Endothelial cell of hepatic sinusoid (primary cell): ENCODE data around the gene CLEC5A.
"Not testable (repeated sequence)": the region's sequence is repeated elsewhere in the genome, so short reads cannot be mapped to it uniquely, and the experiment has no call there.

ENCODE experiments used
- in situ Hi-C: cut with HindIII; loops from 2 replicates; pipeline ENCODE4 v1.10.0; 2017; ENCODE audit warnings: low sequenced_read_pairs

CLEC5A gene

DNA sequence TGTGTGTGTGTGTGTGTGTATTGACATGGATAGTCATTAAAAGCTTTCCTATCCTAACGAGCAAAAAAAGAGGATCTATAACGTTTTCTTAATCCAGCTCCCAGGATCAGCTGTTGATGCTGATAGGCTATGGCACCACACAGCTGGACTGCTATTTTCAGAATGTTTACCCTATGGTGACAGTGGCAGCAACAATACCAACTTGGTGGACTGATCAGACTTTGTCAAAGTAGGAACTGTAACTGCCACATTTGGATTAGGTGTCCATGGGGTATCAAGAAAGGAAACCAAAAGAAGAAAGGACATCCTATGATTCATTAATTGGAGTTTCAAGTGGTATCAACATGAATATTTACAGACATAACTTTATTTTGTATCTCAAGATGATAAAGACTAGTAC lies 2.7 kb upstream of the CLEC5A start:
- in situ Hi-C loops, result no loop called here

DNA sequence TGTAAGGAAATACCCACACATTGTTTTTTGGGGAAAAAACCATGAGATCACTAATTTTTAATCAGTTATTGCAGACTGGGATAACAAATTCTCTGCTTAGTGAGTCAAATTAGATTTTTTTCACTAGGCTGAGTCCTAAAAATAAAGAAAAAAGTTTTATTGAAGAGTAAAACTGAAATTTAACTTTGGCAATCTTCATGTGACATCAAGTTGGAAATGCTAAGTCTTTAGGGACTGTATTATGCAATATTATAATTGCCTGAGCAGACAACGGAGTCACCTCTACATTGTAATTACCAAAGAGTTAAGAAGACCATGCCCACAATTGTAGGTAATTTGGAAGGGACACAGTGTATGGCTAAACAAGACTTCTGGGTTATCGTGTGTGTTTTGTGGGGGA lies 2.2 kb upstream of the CLEC5A start:
- in situ Hi-C loops, result no loop called here

- in situ Hi-C loops, result no loop called here
These were observed 1.4 kb downstream of the CLEC5A start for GRCh38 chr7:141945356-141945755.

DNA sequence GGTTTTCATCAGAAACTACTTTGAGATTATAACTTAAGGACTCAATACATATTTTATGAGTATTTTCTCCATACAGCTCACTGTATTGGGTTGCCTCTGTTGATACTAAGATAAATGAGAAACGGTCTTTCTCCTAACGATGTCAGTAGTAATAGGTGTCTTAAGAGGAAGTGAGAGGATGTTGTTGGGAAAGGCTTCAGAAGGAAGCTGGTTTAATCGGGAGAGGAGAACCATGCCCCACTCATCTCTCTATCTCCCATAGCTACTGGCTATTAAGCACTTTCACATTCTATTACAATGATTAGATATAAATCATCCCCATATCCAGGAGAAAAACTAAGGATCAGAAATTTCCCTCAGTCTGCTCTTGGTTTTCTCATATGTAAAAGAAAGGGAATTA lies 2.0 kb downstream of the CLEC5A start:
- in situ Hi-C loops, result no loop called here

GRCh38 chr7:141943846-141944245 lies 2.9 kb downstream of the CLEC5A start:
- in situ Hi-C loops, result no loop called here

- in situ Hi-C loops, result no loop called here
These were observed 5.7 kb downstream of the CLEC5A start for GRCh38 chr7:141941075-141941474.

- in situ Hi-C loops, result no loop called here
These were observed 16.6 kb downstream of the CLEC5A start for GRCh38 chr7:141930211-141930610.

- in situ Hi-C loops, result no loop called here
These were observed 18.0 kb downstream of the CLEC5A start for GRCh38 chr7:141928845-141929195.

DNA sequence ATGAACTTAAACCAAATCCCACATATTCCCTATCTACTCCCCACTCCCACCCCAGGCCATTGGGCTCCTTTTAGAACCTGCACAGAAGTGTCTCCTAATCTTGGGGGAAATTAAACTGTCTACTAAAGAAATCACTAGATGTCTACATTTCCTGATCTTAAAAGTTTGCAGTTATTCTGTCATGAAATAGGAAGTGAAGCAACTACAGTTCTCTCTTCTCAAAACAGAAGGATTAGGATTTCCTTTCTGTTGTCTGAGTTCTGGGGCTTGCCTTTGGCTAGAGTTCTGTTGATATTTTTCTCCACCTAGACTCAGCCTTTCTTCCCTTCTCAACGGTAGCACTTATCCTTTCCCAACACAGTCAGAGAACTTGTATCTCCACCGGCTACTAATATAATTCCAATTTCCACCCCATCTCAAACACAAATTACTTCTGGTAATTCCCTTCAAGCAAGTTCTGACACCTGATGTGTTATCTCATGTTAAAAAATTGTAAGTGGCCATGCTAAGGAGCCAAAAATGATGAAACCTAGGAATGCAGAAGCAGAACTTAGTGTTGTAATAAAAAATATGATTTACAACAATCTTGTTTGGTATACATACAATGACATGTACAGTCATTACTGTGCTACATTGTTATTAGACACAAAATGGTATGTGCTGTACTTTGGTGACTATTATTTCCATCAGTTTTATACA lies 18.5 kb downstream of the CLEC5A start:
- in situ Hi-C loops, result no loop called here

- in situ Hi-C loops, result no loop called here
These were observed 26.5 kb downstream of the CLEC5A start for GRCh38 chr7:141920281-141920680.

GRCh38 chr7:141916099-141916498 lies 30.7 kb downstream of the CLEC5A start, which contains the start of gene OR9A4:
Gene OR9A4, plus strand, starts transcription at chr7:141916399. Its CDS starts 2,477 bp downstream, at chr7:141918876.
- in situ Hi-C loops, result no loop called here

DNA sequence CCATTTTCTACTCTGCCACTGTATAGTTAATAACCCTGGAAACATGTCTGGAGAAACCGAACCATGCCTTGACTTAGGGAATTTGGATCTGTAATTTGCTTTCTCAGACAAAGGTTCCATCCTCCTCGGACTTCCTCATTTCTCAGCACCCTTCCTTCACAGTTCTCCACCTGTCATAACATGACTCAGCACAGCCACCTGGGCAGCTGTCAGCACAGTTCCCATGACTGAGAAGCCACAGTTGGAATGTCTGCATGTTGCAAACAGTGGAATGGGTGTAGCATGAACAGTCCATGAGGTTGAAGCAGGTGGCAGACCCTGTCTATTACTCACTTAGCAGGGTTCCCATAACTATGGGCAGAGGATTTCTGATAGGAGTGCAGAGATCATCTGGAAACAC lies 31.2 kb downstream of the CLEC5A start:
- in situ Hi-C loops, result no loop called here

- in situ Hi-C loops, result no loop called here
These were observed 35.4 kb downstream of the CLEC5A start for GRCh38 chr7:141911391-141911790.

GRCh38 chr7:141906285-141906684 lies 40.5 kb downstream of the CLEC5A start:
- in situ Hi-C loops, result no loop called here

DNA sequence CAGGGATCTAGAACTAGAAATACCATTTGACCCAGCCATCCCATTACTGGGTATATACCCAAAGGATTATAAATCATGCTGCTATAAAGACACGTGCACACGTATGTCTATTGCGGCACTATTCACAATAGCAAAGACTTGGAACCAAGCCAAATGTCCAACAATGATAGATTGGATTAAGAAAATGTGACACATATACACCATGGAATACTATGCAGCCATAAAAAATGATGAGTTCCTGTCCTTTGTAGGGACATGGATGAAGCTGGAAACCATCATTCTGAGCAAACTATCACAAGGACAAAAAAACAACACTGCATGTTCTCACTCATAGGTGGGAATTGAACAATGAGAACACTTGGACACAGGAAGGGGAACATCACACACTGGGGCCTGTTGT lies 47.4 kb downstream of the CLEC5A start:
- in situ Hi-C loops, result not testable (repeated sequence)

DNA sequence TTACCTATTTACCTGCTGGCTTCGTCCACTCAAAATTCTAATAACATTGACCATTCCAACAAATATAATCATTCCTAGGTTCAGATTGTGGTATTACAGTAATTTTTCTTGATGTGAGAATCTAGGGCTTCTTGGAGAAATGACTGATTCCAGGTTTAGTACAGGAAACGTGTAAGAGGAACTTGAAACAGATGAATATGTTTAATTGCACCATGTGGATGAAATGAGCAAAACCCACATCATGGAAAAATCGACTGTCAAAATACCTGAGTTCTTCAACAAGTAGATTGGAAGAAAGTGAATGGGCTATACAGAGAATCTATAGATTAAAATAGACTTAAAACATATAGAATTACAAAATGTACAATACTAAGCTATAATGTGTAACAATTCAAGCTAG lies 55.4 kb downstream of the CLEC5A start:
- in situ Hi-C loops, result no loop called here

DNA sequence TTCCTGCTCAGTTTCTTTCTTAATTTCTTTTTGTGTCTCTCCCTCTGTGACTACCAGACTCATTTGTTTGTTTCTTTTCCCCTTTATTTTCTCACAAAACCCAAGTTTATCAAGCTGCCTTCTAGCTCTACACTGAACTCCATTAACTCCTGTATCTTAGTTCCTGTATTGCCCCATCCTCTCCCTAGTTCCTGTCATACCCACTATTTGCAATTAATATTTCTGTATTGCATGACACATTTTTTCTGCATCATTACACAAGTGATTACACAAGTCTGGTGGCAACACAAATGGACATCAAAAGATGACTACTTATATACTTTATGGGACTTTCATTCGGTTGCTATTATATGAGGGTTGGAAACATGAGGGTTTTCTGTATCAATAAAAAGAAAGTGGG lies 57.5 kb downstream of the CLEC5A start:
- in situ Hi-C loops, result no loop called here

DNA sequence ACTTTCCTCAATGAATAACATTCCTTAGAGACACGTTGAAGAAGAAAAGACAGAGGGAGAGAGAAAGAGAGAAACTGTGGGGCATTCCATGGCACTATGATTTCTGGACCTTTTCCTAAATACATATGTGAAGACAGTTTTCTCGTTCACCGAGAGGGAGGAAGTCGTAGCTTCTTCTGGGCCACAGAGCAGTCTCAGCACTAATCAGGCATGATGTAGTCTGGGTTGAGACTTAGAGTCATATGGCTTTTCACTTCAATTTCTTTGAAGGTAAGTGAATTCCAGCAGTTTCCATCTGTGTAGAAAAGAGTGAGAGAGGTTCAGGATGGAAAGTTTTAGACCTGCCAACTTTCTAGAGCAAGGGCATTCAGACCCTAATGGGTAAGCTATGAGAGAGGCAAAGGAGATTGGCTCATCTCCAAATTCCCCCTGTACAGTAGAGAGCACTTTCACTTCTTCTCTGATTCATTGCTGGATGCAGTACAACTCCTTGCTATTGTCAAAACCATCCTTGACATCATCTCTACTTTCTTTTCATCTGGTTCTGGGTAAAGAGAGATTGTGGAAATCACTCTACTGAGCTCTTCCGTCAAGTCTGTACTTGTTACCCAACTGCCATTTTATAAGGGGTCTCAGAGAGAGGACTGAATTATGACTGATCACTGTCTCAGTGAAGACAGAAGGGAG lies 62.1 kb downstream of the CLEC5A start:
- in situ Hi-C loops, result no loop called here

DNA sequence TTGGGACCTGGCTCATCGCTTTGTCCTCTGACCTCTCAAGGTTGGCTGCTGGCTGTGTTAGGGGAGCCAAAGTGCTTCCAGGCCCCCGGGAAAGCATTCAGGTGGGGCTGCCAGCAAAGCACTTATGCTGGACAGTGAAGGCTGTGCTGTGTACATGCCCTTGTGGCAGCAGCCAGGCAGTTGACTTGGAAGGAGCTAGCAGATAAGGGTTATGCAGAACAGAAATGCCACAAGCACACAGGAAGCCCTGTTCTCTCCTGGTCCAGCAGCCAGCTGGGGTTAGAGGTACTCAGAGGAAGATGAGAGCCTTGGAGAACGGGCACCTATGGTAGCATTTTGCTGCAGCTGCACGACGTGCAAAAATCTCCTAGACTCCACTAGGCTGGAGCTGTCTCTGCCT lies 65.8 kb downstream of the CLEC5A start:
- in situ Hi-C loops, result no loop called here

GRCh38 chr7:141877365-141877764 lies 69.4 kb downstream of the CLEC5A start:
- in situ Hi-C loops, result no loop called here
